Pons (tissue), 1 donor: ENCODE data around the gene CCNG2.

Experiments
- DNase-seq: peaks from one replicate; pipeline ENCODE4 v3.0.0-alpha.2; 2016; ENCODE audit warnings: low spot score

CCNG2 gene

GRCh38 chr4:77178560-77178959 is 21.6 kb downstream of the CCNG2 start:
- no peak for DNase-seq

GRCh38 chr4:77179519-77179918 is 22.5 kb downstream of the CCNG2 start:
- no peak for DNase-seq

DNA sequence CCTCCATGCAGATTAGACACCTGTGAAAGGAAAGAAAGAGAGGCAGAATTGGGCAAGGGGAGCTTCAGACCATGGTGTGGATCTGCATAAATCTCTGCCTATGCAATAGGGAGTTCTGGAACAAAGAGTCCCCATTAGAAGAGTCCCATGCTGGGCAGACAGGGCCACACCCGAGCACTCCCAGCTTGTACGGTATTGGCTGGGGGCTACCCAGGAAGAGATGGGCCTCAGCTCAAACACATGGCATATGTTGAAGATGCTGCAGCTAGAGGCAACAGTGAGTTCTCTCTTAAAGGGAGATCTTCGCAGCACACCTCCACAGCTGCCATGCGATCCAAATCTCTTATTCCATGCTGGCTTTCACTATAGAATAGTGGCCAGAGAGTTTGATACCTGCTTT is 24.7 kb downstream of the CCNG2 start:
- no peak for DNase-seq

- no peak for DNase-seq
Observed at GRCh38 chr4:77183777-77184420, 26.9 kb downstream of the CCNG2 start.

GRCh38 chr4:77184974-77185373 is 28.0 kb downstream of the CCNG2 start:
- no peak for DNase-seq

GRCh38 chr4:77185686-77186085 is 28.7 kb downstream of the CCNG2 start:
- peak; percentile 39 for DNase-seq

- peak; percentile 35 for DNase-seq
Observed at GRCh38 chr4:77187322-77187721, 30.3 kb downstream of the CCNG2 start.

DNA sequence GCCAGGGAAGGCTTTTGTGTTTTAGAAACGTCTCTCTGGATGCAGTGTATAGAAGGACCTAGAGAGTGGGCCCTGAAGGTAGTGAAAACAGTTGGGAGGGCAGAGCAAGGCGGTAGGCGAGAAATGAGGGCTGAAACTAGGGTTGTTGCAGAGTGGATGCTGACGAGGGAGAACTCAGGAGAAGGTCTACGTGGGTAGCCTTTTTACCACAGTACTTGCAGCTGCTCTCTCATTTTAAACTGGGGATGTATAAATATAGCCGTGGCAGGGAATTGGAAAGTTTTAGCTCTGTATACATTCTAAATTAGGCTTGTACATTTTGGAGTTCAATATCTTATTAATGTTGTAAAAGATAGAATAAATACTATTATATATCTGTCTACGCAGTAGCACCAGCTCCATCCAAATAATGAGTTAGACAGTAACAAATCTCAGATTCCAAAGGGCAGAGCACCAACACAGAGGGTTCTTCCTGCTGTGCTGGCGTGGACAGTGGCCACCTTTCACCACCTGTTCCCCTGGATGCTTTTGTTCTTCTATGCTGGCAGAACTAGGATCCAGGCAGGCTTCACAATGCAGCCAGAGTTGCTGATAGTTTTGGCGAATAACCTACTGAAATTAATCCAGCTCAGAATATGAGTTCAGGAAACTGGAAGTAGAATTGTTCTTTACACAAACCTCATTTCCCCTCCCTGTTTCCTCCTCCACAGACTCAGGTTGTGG is 31.7 kb downstream of the CCNG2 start:
- DNase-seq, result no peak

DNA sequence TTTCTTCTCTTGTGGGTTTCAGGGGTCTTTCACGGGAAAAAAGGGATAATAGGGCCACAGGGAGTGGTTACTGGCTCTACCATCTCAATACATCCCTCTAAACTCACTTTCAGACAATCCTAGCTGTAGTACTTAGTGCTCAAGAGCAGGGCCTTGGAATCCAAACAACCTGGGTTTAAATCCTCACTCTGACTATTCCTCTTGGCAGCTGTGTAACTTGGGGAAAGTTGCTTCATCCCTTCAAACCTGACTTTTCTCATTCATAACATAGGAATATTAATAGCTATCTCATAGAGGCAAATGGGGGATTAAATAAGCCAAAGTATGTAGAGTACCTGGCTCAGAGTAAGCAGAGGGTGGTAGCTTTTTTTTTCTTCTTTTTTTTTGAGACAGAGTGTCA is 32.4 kb downstream of the CCNG2 start:
- DNase-seq, result no peak

DNA sequence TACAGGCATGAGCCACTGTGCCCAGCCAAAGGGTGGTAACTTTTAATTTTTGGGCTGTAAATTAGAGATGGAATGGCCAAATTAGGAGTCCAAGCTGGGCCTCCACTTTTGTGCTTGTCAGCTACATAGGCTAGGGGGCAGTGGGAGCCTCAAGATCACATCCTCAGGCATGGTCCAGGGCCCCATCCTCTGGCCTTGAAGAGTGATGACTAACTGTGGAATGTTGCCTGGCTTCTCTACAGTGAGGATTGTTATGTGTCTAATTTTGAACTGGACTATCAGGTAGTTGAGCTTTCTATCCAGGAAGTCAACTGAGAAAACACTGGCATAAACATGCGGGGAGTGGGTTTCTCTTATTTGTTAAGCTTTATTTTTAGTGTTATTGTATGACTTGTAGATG is 33.0 kb downstream of the CCNG2 start:
- no peak for DNase-seq

DNA sequence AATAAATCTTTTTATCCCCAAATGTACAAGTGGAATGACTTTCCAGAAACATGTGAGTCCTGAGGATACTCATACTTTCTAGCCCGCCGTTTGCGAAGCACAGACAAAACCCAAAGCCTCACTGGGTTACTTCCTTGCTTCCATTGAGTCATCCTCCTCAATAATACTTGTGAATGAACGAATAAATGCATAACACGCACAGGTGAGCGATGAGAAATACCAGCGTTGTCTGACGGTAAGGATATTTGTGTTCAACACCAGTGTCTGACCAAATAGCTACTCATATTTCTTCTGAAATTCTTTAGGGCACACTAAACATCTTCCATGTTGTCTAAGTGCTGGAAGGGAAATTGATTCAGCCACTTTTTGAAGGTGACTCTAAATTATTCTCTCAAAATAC is 36.0 kb downstream of the CCNG2 start:
- DNase-seq, result no peak

- peak; percentile 67 for DNase-seq
Observed at GRCh38 chr4:77193511-77194102, 36.6 kb downstream of the CCNG2 start.

GRCh38 chr4:77194366-77194765 is 37.4 kb downstream of the CCNG2 start:
- no peak for DNase-seq

DNA sequence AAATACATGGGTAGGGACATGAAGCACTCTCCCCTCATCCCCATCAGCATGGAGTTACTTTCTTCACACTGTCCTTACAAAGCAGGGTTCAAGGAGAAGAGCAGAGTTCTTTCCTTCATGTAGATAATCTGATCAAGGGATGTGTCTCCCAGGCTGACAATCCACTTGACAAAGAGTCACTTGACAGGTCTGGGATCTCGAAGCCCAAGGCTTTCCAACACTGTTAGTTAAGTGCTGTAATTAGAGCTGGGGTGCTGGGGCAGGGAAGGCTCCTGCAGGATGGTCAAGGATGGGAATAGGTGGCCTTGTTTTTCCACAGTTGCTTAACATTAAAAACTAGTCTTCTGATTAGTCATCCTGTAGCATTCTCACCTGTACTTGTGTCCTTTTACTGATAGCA is 38.0 kb downstream of the CCNG2 start:
- DNase-seq, result no peak

DNA sequence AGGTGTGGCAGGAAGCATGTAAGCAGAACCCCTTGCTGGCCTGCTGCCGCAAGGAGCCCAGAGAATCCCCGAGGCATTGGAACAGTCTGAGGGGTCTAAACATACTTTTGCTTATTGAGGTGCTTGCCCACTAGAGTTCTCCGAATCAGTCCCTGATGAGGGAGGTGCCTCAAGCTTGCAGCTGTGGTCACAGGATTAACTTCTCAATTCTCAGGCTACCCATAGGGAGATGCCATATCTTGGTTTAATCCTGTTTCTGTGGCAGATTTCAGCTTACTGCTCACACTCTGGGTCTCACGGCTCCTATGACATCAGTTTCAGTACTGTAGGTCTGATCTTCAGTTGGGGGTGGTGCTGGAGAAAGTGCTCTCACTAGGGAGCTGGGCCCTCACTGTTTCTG is 39.9 kb downstream of the CCNG2 start:
- DNase-seq, result peak; percentile 30

GRCh38 chr4:77197361-77197760 is 40.4 kb downstream of the CCNG2 start:
- DNase-seq, result no peak

DNA sequence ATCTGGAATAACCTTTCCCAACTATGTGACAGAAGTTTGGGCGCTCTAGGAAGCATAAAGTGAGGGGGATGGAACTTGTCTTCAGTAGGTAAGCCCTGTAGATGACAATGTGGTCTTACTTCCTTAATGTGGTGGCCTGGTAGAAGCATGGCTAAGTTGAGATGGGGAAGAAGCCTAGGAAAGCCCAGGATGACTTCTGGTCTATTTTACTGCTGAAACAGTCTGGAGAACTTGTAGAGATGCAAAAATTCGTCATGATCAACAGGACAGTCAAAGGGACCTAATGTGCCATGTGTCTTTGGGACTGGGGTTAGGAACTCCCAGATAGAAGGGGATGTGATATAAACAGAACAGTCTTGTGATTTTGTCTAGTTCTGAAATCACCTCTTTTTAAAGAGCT is 40.8 kb downstream of the CCNG2 start:
- DNase-seq, result peak; percentile 31

- no peak for DNase-seq
Observed at GRCh38 chr4:77199276-77199675, 42.3 kb downstream of the CCNG2 start.

DNA sequence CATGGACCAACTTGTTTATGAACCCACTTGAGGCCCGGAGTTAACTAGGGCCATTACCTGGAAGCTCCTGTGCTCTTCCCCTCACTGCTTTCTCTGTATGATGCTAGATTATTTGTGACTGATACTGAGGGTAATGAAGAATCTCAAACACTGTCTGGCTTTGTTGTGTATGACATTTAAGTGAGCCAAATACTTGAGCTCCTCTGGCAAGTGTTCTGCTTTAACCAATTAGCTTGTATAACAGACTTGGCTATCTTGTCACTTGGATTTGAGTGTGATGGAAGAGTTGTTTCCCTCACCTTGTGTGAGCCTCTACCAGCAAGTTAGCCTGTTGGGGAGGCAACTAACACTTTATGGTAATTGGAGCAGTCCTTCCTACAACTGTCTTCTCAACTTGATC is 42.7 kb downstream of the CCNG2 start:
- DNase-seq, result no peak

DNA sequence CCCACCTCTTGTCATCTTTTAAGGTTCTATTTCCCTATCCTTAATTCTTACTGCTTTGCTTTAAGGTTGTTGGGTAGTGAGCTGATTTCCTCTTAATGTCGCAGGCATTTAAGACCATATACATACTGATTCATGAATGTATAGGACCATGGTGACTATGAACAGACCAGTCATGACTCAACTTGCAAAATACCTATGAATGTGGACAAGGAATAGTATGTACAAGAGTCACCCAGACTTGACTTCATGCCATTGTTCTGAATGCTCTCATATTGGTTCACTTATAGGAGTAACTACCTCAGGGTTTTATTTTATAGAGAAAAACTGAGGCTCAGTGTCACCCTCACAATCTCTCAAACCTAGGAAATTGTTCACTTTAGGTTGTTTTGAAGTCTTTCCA is 44.3 kb downstream of the CCNG2 start:
- DNase-seq, result no peak

- DNase-seq, result no peak
Observed at GRCh38 chr4:77201857-77202256, 44.9 kb downstream of the CCNG2 start.

GRCh38 chr4:77202491-77202890 is 45.5 kb downstream of the CCNG2 start:
- no peak for DNase-seq

DNA sequence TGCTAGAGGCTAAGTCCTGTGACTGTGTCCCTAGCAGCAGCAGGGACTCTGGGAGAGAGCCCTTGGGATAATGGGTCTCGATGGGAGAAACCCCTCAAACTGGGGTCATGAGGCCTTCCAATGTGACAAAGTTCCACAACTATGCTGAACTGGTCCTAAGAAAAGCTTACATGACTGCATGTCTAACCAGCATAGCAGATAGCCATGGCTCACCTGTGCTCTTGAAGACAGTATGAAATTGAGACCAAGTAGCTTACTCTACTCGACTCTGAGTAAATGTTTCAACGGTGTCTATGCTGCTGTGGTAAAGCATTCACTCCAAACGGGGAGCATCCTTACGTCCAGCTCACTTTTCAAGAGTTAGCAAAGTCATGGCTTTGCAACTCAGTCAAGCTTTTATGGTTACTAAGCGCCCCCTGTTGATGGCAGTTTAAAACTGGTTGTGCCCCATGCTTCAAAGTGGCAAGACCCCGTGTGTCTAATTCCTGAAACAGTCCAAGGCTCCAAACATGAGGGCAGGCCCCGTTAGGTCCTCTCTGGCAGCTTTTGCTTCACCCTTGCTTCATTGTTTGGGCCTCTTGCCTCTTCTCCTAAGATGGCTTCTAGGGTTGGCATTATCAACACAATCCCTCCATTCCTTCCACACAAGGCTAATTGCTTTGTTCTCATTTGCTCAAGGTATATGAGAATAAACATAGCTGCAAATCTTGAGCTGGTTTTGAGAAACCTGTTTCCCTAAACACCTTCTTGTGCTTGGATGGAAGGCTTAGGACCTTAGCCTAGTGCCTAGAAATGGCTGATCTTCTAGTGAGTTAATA is 46.6 kb downstream of the CCNG2 start:
- peak; percentile 75 for DNase-seq
